ENCODE data around the gene KTI12.
"Not testable (repeated sequence)": the region's sequence is repeated elsewhere in the genome, so short reads cannot be mapped to it uniquely, and the experiment has no call there.

Gene KTI12, protein sequence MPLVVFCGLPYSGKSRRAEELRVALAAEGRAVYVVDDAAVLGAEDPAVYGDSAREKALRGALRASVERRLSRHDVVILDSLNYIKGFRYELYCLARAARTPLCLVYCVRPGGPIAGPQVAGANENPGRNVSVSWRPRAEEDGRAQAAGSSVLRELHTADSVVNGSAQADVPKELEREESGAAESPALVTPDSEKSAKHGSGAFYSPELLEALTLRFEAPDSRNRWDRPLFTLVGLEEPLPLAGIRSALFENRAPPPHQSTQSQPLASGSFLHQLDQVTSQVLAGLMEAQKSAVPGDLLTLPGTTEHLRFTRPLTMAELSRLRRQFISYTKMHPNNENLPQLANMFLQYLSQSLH

DNA sequence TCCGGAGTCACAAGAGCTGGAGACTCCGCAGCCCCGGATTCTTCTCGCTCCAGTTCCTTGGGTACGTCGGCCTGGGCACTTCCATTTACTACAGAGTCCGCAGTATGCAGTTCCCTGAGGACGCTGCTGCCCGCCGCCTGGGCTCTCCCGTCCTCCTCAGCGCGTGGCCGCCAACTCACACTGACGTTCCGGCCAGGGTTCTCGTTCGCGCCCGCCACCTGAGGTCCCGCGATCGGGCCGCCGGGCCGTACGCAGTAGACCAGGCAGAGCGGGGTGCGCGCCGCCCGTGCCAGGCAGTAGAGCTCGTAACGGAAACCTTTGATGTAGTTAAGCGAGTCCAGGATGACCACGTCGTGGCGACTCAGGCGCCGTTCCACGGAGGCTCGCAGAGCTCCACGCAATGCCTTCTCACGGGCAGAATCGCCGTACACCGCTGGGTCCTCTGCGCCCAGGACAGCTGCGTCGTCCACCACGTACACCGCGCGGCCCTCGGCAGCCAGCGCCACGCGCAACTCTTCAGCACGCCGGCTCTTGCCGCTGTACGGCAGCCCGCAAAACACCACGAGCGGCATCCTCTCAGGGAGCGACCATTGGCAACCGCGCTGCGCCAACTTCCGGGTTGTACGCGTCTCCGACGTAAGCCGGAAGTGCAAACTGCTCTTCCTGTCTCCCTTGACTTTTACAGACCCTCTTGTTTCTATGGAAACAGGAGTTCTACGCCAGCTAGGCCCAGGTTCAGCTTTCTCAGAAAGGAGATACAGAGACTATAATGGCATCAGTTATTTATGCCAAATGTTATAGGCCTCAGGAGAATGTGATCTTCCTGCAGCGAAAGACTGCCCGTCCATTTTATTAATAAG is at the start of gene KTI12:
KTI12 (minus strand) TSS at position 621 of the 860 bp plus-strand sequence; CDS start at position 572, 49 bp downstream.
- peak; percentile 96 for DNase-seq

DNA sequence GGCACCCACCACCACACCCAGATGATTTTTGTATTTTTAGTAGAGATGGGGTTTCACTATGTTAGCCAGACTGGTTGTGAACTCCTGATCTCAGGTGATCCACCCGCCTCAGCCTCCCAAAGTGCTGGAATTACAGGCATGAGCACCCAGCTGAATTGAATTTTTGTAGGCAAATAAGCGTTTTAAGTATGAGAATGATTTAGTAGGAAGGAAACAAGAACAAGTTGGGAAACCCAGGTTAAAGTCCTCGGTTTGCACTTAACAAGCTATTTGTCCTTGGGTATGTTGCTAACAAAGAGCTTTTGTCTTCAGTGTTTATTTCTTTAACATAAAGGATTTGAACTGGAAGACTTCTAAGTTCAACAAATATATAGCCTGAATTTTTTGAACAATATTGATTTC is 46.4 kb upstream of the KTI12 start:
- DNase-seq = no peak

- DNase-seq = not testable (repeated sequence)
These were observed 43.7 kb upstream of the KTI12 start for GRCh38 chr1:52077277-52077676.

DNA sequence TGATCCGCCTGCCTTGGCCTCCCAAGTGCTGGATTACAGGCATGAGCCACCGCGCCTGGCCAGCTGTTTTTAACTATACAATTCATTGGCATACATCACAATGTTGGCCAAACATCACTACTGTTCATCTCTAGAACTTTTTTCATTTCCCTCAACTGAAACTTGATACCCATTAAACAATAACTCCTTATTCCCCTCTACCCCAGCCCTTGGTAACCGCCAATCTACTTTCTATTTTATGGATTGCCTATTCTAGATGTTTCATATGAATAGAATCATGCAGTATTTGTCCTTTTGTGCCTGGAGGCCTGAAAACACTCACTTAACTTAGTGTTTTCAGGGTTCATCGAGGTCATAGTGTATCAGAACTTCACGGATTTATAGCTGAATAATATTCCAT is 38.7 kb upstream of the KTI12 start:
- no peak for DNase-seq

DNA sequence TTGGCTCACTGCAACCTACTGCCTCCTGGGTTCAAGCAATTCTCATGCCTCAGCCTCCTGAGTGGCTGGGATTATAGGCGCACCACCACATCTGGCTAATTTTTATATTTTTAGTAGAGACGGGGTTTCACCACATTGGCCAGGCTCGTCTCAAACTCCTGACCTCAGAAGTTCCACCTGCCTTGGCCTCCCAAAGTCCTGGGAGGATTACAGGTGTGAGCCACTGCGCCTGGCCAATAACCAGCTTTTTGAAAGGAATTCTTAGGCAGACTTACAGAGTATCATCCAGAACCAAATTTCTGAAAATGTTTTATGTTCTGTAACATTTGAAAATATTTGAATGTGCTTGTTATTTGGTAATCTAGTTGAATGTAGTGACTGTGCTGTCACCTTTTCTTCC is 37.1 kb upstream of the KTI12 start:
- no peak for DNase-seq

- DNase-seq = no peak
These were observed 29.6 kb upstream of the KTI12 start for GRCh38 chr1:52063192-52063591.

- no peak for DNase-seq
These were observed 27.2 kb upstream of the KTI12 start for GRCh38 chr1:52060822-52061221.

DNA sequence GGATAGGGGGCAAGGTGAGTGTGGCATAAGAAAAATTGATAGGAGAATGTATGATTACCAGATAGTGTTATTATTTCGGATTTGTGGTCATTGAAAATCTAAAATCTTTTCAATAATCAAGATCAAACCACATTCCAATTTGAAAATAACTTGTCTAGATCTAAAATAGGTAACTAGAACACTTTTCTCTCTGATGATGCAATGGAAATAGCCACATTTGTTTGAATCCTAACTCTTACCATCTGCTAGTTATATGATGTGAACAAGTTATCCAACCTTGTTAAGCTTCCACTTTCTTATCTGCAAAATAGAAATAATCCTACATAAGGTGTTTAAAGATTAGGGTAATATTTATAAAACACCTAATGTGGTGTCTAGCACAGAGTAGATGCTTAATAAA is 26.3 kb upstream of the KTI12 start:
- DNase-seq = no peak

DNA sequence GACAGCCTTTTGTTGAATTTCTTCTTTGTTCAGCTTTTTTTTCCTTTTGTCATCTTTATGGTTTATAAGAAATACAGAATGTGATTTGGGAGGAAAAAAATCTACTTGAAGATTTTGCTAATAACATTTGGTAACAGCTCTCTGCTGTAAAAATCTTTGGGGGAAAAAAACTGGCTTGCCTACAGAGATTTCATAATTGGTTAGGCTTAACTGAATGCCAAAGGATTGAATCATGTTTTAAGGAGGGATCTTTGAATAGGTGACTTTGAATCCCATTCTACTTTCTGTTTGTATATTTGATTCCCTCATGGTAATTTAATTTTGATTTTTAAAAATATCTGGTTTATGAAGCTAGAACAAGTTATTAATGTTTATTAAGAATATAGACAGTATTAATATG is 25.7 kb upstream of the KTI12 start:
- DNase-seq = no peak

GRCh38 chr1:52057876-52058415 is 24.3 kb upstream of the KTI12 start:
- no peak for DNase-seq

DNA sequence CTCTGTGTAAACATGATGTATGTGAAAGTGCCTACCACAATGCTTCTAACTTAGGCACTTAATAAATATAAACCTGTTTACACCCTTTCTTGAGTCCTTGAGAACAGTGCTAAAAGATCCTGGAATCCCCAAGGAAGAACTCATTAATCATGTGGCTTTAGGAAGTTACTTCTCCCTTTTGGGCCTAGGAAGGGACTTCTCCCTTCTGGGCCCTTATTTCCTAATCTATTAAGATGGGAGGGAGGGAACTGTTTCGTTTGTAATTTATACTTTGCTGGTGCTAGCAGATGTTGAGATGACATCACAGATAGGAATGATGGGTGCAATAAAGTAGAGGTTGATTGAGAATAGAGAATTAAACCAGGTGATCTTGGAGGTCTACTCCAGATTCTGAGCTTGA is 23.6 kb upstream of the KTI12 start:
- DNase-seq = no peak

GRCh38 chr1:52056937-52057231 is 23.3 kb upstream of the KTI12 start:
- DNase-seq = no peak

- peak; percentile 96 for DNase-seq
These were observed 22.7 kb upstream of the KTI12 start, which contains the start of gene BTF3L4 for GRCh38 chr1:52056163-52056936. BTF3L4 (plus strand) TSS chr1:52056295; CDS start chr1:52059848, 3,553 bp downstream.

DNA sequence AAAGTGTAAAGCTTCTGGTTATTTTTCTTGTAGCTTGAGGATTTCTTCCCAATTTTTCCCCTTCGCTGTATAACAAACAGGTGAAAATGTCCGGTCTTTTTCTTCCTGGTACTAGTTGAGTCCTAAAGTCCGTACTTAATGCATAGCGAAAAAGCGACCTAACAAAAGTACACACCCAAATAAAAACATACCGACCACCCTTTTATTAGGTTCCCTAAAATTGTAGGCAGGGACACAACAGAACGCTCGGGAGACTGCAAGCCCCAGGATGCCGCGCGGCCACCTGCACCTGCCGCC is 22.2 kb upstream of the KTI12 start:
- no peak for DNase-seq

DNA sequence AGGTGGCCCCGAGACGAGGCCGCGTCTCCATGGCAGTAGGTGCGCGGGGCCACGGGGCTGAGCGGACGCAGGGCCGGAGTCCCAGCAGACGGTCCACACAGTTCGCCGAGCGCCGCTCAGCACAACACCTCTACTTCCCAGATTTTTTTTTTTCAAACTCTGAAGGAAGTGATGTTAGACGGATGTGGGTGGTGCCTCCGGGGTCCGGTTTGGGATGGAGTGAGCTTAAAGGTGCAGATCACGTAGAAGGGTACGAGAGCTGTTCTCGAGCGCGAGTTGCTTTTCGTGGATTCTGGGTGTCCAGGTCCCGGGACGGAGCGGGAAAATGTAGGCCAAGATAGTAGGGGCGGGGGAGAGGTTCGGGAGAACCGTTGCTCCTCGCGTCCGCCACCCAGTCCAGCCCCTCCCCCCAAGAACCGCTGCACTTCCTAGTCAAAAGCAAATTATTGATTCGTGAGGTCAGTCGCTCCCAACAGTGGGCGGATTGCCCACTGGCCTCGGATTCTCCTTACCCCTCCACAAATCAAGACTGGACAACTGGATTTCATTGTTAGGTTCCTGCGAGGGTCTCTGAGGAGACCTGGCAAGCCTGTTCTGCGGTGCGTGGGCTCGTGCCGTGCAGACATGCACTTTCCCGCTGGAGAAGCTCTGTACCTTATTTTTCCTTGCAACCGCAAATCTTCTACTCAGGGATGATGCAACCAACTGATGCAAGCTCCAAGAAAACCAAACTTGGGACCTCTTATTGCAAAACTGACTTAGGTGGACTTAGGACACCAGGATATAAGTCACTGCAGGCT is 21.7 kb upstream of the KTI12 start, which contains the start of gene TXNDC12:
TXNDC12 (minus strand) TSS at position 126 of the 800 bp plus-strand sequence; CDS start at position 31, 95 bp downstream.
- peak; percentile 90 for DNase-seq

GRCh38 chr1:52054496-52055065 is 21.0 kb upstream of the KTI12 start:
- no peak for DNase-seq

DNA sequence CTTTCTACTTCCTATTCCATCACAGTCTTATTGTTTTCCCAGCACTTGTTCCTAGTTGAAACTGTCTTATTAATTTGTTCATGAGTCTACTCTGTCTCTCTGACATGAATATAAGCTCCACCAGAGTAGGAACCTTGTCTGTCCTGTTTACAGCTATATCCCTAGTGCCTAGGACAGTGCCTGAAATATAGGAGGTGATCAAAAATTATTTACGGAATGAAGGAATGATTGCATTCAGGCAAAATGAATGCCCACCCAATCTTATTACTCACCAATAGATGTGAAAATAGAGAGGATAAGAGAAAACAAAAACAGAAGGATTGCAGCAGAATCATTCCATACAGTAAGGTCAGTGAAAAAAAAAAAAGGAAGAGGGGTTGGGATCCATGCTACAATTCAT is 20.3 kb upstream of the KTI12 start:
- DNase-seq = no peak

DNA sequence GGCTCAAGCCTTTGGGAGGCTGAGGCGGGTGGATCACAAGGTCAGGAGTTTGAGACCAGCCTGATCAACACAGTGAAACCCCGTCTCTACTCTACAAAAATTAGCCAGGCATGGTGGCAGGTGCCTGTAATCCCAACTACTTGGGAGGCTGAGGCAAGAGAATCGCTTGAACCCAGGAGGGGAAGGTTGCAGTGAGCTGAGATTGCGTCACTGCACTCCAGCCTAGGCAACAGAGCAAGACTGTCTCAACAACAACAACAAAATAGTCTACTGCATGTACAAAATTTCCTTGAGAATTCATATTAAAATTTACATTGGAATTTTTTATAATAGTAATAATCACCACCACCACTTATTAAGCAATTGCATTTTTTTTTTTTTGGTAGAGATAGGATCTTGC is 15.7 kb upstream of the KTI12 start:
- not testable (repeated sequence) for DNase-seq

GRCh38 chr1:52045666-52046195 is 12.1 kb upstream of the KTI12 start:
- DNase-seq = not testable (repeated sequence)

DNA sequence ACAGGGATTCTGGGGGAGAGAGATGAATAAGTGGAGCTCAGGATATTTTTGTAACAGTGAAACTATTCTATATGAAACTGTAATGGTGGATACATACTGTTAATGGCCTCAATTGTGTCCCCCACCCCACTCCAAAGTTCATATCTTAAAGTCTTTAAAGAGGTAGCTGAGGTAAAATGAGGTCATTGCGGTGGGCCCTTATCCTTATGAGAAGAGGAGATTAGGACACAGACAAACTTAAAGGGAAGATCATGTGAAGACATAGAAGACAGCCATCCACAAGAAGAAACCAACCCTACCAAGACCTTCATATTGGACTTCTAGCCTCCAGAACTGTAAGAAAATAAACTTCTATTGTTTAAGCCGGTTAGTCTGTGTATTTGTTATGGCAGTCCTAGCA is 11.6 kb upstream of the KTI12 start:
- DNase-seq = no peak

DNA sequence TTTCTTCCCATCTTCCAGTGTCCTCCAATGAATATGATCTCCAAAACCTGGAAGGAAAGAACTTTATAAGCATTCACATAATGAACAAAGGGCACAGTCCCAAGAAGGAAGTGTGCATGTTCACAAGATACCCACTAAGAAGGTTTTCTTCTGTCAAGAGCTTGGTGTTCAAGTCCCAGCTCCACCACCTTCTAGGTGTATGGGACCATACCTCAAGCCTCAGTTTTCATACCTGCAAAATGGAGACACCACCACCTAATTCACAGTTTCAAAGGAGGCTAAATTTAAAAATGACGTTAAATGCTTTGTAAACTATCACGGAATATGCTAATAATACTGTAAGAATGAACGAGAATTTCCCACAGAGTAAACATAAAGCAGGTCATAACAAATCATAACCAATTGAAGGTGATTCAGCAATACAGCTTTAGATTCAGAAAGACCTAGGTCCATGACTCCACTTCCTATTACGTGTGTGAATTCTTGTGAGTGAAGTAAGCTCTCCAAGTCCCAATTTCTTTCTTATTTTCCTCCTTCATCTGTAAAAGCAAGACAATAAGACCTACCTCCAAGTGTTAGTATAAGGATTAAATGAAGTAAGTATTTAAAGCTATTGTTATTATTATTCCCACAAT is 8.1 kb upstream of the KTI12 start:
- no peak for DNase-seq
